IPS-15b (cell line): ENCODE results near the gene TMEM101.

Experiments
- H3K27me3 ChIP-seq: one replicate; pipeline ENCODE4 v1.6.1; 2013; ENCODE audit warnings: low read length; ENCODE audit not compliant: control insufficient read depth, insufficient read depth
- H3K36me3 ChIP-seq: one replicate; pipeline ENCODE4 v1.6.1; 2013; ENCODE audit warnings: low read length; ENCODE audit not compliant: control insufficient read depth, insufficient read depth
- H3K4me1 ChIP-seq: one replicate; pipeline ENCODE4 v1.6.1; 2013; ENCODE audit warnings: mild to moderate bottlenecking, low read length; ENCODE audit not compliant: control insufficient read depth, insufficient read depth
- H3K4me3 ChIP-seq: one replicate; pipeline ENCODE4 v1.5.1; 2013; ENCODE audit warnings: low read depth, low read length
- H3K9ac ChIP-seq: one replicate; pipeline ENCODE4 v1.6.1; 2013; ENCODE audit warnings: low read depth, mild to moderate bottlenecking, low read length
- H3K9me3 ChIP-seq: one replicate; pipeline ENCODE4 v1.6.1; 2013; ENCODE audit warnings: mild to moderate bottlenecking, low read length; ENCODE audit not compliant: control insufficient read depth, insufficient read depth

TMEM101 gene

DNA sequence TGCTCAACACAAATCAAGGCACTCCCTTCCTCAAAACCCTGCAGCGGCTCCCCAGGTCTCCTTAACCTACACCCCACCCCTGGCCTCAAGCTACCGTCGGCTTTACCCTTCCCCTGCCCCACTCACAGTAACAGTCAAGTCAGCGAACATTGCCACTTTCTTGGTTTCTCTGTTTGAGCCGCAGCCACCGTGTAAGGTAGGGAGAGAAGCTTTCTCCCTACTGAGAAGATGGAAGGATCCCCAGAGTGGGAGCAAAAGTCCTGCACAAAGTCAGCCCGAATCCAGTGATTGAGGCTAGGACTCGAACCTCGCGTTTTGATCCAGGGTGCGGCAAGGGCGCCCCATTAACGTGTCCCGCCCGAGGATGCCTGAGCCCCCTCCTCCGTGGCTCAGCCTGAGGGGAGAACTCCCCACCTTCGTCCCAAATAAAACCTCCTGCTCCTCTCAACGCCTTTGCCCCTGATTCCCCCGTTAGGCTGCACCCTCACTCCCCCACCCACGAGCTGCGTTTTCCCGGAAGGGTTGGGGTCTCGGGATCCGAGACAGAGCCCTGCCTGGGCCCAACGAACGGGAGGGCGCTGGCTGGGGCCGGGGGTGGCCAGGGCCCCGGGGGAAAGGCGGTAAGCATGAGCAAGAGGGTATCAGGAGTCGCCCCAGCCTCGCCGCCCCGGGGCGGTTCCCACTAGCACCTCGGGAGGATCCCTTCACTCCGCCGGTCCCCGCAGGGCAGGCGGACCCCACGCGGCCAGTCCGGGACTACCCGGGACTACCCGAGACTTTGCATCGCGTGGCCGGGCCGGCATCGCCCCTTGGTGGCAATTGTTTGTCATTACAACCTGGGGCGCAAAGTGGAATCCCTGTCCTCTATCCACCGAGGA, 20.3 kb downstream of the TMEM101 start:
- H3K27me3 ChIP-seq: peaks cover 4% of the 10 kb centered on the region
- H3K4me3 ChIP-seq: peak overlapping the region; percentile 59
- no peaks in the 10 kb centered on the region for H3K4me1 ChIP-seq
- H3K9ac ChIP-seq: peak overlapping the region; percentile 68
- H3K9me3 ChIP-seq: no peaks in the 10 kb centered on the region
- no peaks in the 10 kb centered on the region for H3K36me3 ChIP-seq

GRCh38 chr17:43992641-43993040, 22.1 kb downstream of the TMEM101 start:
- H3K9me3 ChIP-seq: no peaks in the 10 kb centered on the region
- H3K27me3 ChIP-seq: peaks cover 4% of the 10 kb centered on the region
- no peaks in the 10 kb centered on the region for H3K4me1 ChIP-seq
- H3K9ac ChIP-seq: no peak overlapping the region
- no peaks in the 10 kb centered on the region for H3K36me3 ChIP-seq
- H3K4me3 ChIP-seq: no peak overlapping the region

- no peak overlapping the region for H3K9ac ChIP-seq
- no peaks in the 10 kb centered on the region for H3K36me3 ChIP-seq
- H3K4me3 ChIP-seq: no peak overlapping the region
- peaks cover 4% of the 10 kb centered on the region for H3K4me1 ChIP-seq
- H3K9me3 ChIP-seq: no peaks in the 10 kb centered on the region
- H3K27me3 ChIP-seq: peaks cover 4% of the 10 kb centered on the region
These were observed 26.5 kb downstream of the TMEM101 start for GRCh38 chr17:43988301-43988700.

DNA sequence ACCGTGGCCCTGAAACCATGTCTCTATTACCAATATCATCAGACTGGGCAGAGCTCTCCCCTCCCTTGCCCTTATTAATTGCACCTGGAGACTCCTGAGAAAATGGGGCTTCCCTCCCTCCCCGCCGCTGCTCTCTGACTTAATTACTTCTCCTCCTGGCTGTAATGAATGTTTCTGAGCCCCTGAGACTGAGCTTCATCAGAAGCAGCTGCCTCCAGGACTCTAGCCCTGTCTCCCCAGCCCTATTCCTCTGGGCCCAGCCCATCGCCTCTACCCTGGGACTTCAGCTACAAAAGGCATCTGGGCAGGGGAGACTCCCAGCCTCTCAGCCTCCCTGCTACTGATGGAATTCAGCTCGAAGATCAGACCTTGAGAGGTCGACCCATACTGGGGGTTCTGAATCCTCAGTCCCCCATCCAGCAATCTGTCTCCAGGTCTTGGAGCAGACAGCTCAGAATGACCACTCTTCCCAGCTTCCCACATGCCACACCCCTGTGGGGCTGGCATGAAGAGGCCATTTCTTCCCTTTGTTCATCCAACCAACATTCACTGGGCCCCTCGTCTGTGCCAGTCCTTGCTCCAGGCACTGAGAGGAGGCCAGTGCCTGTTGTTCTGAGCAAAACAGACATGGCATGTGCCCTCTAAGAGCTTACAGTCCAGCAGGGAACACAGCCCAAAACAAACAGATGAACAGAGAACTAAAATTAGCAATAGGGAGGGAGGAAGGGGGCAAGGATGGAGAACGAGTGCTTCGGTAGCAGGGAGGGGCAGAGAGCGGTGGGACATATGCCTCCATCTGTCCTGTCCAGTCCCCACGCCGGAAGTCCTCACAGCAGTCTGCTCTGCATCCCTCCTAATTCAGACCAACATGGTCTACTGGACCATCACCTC, 27.4 kb downstream of the TMEM101 start:
- Histone ChIP-seq H3K27me3 (peaks cover 12% of the 10 kb centered on the region), H3K4me1 (peaks cover 4% of the 10 kb centered on the region), H3K9me3 (no peaks in the 10 kb centered on the region), H3K4me3 (no peak overlapping the region), H3K9ac (no peak overlapping the region), H3K36me3 (no peaks in the 10 kb centered on the region)

GRCh38 chr17:43986225-43986981, 28.4 kb downstream of the TMEM101 start:
- Histone ChIP-seq H3K27me3 (peaks cover 18% of the 10 kb centered on the region), H3K9ac (no peak overlapping the region), H3K36me3 (no peaks in the 10 kb centered on the region), H3K4me1 (peaks cover 4% of the 10 kb centered on the region), H3K9me3 (no peaks in the 10 kb centered on the region), H3K4me3 (no peak overlapping the region)

DNA sequence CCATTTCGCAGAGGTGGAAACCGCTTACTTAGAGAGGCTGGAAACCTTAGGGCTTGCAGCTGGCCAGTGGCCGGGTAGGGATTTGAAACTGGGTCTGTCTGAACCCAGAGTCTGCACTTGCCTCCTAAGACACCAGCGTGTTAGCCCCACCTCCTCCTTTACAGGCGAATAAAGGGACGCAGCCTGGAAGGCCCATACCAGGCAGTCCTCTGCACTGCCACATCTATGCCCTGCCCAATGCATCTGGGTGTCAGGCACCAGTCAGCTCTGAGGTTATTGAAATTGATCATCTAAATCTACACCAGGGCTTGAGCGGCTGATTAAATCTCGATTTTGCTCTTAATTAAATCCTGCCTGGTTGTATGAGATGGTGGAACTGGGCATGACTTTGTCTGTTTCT, 30.2 kb downstream of the TMEM101 start:
- Histone ChIP-seq H3K4me3 (peak overlapping the region; percentile 73), H3K4me1 (peaks cover 4% of the 10 kb centered on the region), H3K27me3 (peaks cover 18% of the 10 kb centered on the region), H3K36me3 (no peaks in the 10 kb centered on the region), H3K9me3 (no peaks in the 10 kb centered on the region), H3K9ac (no peak overlapping the region)

DNA sequence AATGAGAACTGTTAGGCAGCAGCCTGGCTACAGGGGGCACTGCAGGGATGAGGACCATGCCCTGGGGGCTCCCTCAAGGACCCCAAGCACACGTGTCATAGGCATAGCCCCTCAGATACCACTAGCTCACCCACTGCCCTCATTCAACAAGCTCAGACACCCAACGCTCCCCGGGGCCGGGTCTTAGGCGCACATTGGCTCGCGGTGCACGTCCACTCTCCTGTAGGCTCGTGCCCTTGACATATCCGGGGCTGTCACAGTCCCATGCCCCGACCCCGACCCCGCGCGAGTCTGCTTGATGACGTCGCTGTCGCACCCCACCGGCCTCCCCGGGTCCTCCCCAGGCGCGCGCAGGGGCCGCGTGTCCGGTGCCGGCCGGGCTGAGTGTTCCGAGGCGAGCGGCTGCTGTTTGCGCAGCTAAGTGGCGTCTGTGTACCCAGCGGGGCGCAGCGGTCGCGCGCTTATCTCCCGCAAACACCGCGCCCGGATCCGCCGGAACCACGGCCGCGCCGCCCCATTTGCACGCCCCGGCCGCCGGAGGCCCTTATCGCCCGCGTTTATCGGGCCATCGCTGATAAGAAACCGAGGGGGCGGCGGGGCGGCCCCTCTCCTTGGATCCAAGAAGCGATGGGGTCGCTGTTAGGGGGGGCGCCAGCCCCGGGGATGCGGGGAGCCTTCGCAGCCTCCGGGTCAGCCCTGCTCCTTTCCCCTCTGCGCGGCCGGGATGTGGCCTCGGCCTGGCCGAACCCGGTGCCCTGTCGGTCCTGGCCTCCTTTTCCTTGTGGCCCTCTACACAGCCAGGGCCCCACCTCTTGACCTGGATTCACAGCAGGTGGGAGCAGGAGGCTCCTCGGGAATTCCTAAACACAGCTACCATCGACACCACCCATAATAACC, 31.0 kb downstream of the TMEM101 start:
- Histone ChIP-seq H3K36me3 (no peaks in the 10 kb centered on the region), H3K27me3 (peaks cover 18% of the 10 kb centered on the region), H3K9me3 (no peaks in the 10 kb centered on the region), H3K4me3 (peak overlapping the region; percentile 73), H3K4me1 (peaks cover 4% of the 10 kb centered on the region), H3K9ac (no peak overlapping the region)

- Histone ChIP-seq H3K4me1 (peaks cover 4% of the 10 kb centered on the region), H3K9me3 (no peaks in the 10 kb centered on the region), H3K9ac (no peak overlapping the region), H3K36me3 (no peaks in the 10 kb centered on the region), H3K4me3 (peak overlapping the region; percentile 73), H3K27me3 (peaks cover 18% of the 10 kb centered on the region)
These were observed 31.6 kb downstream of the TMEM101 start for GRCh38 chr17:43983196-43983514.

DNA sequence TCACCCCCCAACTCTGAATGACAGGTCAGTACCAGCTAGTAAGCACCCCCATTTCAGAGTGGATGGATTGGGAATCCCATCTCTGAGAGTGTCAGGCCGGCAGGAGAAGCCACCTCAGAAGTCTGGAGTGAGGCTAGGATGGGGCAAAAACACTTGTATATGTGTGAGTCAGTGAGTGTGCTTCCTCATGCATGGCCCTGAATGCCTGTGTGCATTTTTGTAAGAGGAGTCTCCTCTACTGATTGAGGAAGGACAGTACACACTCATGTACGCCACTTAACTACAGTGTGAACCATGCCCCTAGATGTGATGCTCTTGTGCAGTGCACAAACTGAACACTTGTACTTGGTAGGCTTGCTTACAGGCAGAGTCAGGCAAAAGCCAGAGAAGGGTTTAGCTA, 32.6 kb downstream of the TMEM101 start:
- H3K4me3 ChIP-seq: no peak overlapping the region
- H3K9me3 ChIP-seq: no peaks in the 10 kb centered on the region
- peaks cover 4% of the 10 kb centered on the region for H3K4me1 ChIP-seq
- no peaks in the 10 kb centered on the region for H3K36me3 ChIP-seq
- no peak overlapping the region for H3K9ac ChIP-seq
- peaks cover 18% of the 10 kb centered on the region for H3K27me3 ChIP-seq

GRCh38 chr17:43979671-43980070, 35.1 kb downstream of the TMEM101 start:
- Histone ChIP-seq H3K4me1 (peaks cover 4% of the 10 kb centered on the region), H3K36me3 (no peaks in the 10 kb centered on the region), H3K27me3 (peaks cover 18% of the 10 kb centered on the region), H3K9me3 (no peaks in the 10 kb centered on the region), H3K9ac (no peak overlapping the region), H3K4me3 (no peak overlapping the region)

GRCh38 chr17:43979011-43979410, 35.8 kb downstream of the TMEM101 start:
- H3K4me1 ChIP-seq: no peaks in the 10 kb centered on the region
- H3K9ac ChIP-seq: no peak overlapping the region
- no peaks in the 10 kb centered on the region for H3K36me3 ChIP-seq
- H3K9me3 ChIP-seq: no peaks in the 10 kb centered on the region
- H3K4me3 ChIP-seq: no peak overlapping the region
- H3K27me3 ChIP-seq: peaks cover 16% of the 10 kb centered on the region
